Measurements from ENCODE around the gene QSOX1.

The QSOX1 gene

GRCh38 chr1:180136331-180136967, 18.2 kb upstream of the QSOX1 start:
- H3K4me3 Mint-ChIP-seq: no peak overlapping the region
- H3K27ac Mint-ChIP-seq: no peak overlapping the region

GRCh38 chr1:180136968-180137356, 17.7 kb upstream of the QSOX1 start:
- Mint-ChIP-seq H3K27me3 (peaks cover 25% of the 10 kb centered on the region), H3K4me1 (ENCODE audit: low read depth) (no peaks in the 10 kb centered on the region), H3K4me3 (no peak overlapping the region), H3K9me3 (peaks cover 13% of the 10 kb centered on the region), H3K36me3 (ENCODE audit: low read depth) (no peaks in the 10 kb centered on the region), H3K27ac (no peak overlapping the region)
- DNase-seq: no peak

More at GRCh38 chr1:180136331-180136967, 18.2 kb upstream of the QSOX1 start:
- Mint-ChIP-seq H3K4me1 (ENCODE audit: low read depth) (peaks cover 5% of the 10 kb centered on the region), H3K27me3 (peaks cover 30% of the 10 kb centered on the region), H3K36me3 (ENCODE audit: low read depth) (no peaks in the 10 kb centered on the region), H3K9me3 (peaks cover 13% of the 10 kb centered on the region)
- DNase-seq: no peak

- Mint-ChIP-seq H3K27ac (no peak overlapping the region), H3K36me3 (ENCODE audit: low read depth) (no peaks in the 10 kb centered on the region)
- no peak for DNase-seq
Observed at GRCh38 chr1:180137776-180138175, 16.9 kb upstream of the QSOX1 start.

GRCh38 chr1:180141381-180141934, 13.2 kb upstream of the QSOX1 start:
- H3K27me3 Mint-ChIP-seq: peaks cover 9% of the 10 kb centered on the region
- H3K36me3 Mint-ChIP-seq (ENCODE audit: low read depth): no peaks in the 10 kb centered on the region

More at GRCh38 chr1:180137776-180138175, 16.9 kb upstream of the QSOX1 start:
- H3K4me1 Mint-ChIP-seq (ENCODE audit: low read depth): no peaks in the 10 kb centered on the region
- H3K27me3 Mint-ChIP-seq: peaks cover 20% of the 10 kb centered on the region
- peaks cover 13% of the 10 kb centered on the region for H3K9me3 Mint-ChIP-seq
- no peak overlapping the region for H3K4me3 Mint-ChIP-seq

GRCh38 chr1:180143359-180143758, 11.3 kb upstream of the QSOX1 start:
- Mint-ChIP-seq H3K4me3 (no peak overlapping the region), H3K27me3 (no peaks in the 10 kb centered on the region), H3K9me3 (no peaks in the 10 kb centered on the region), H3K27ac (no peak overlapping the region), H3K36me3 (ENCODE audit: low read depth) (no peaks in the 10 kb centered on the region), H3K4me1 (ENCODE audit: low read depth) (no peaks in the 10 kb centered on the region)
- DNase-seq: no peak

More at GRCh38 chr1:180141381-180141934, 13.2 kb upstream of the QSOX1 start:
- Mint-ChIP-seq H3K4me1 (ENCODE audit: low read depth) (no peaks in the 10 kb centered on the region), H3K4me3 (no peak overlapping the region), H3K27ac (no peak overlapping the region), H3K9me3 (peaks cover 7% of the 10 kb centered on the region)
- no peak for DNase-seq

- no peaks in the 10 kb centered on the region for H3K36me3 Mint-ChIP-seq (ENCODE audit: low read depth)
- H3K4me3 Mint-ChIP-seq: no peak overlapping the region
- no peaks in the 10 kb centered on the region for H3K4me1 Mint-ChIP-seq (ENCODE audit: low read depth)
- no peak overlapping the region for H3K27ac Mint-ChIP-seq
- H3K9me3 Mint-ChIP-seq: no peaks in the 10 kb centered on the region
- H3K27me3 Mint-ChIP-seq: no peaks in the 10 kb centered on the region
- DNase-seq: no peak
Observed at GRCh38 chr1:180144659-180145357, 9.9 kb upstream of the QSOX1 start.

GRCh38 chr1:180145446-180145845, 9.2 kb upstream of the QSOX1 start:
- H3K36me3 Mint-ChIP-seq (ENCODE audit: low read depth): no peaks in the 10 kb centered on the region
- H3K4me1 Mint-ChIP-seq (ENCODE audit: low read depth): no peaks in the 10 kb centered on the region
- no peak overlapping the region for H3K4me3 Mint-ChIP-seq
- no peaks in the 10 kb centered on the region for H3K27me3 Mint-ChIP-seq
- H3K27ac Mint-ChIP-seq: no peak overlapping the region
- no peak for DNase-seq
- H3K9me3 Mint-ChIP-seq: no peaks in the 10 kb centered on the region

GRCh38 chr1:180150982-180151381, 3.7 kb upstream of the QSOX1 start:
- no peak for DNase-seq
- Mint-ChIP-seq H3K4me1 (ENCODE audit: low read depth) (peaks cover 14% of the 10 kb centered on the region), H3K27me3 (no peaks in the 10 kb centered on the region), H3K4me3 (no peak overlapping the region), H3K9me3 (no peaks in the 10 kb centered on the region), H3K36me3 (ENCODE audit: low read depth) (peaks cover 2% of the 10 kb centered on the region), H3K27ac (no peak overlapping the region)

- Mint-ChIP-seq H3K27ac (no peak overlapping the region), H3K4me1 (ENCODE audit: low read depth) (peaks cover 19% of the 10 kb centered on the region)
Observed at GRCh38 chr1:180151508-180151907, 3.2 kb upstream of the QSOX1 start.

GRCh38 chr1:180152588-180152987, 2.1 kb upstream of the QSOX1 start:
- no peak overlapping the region for H3K27ac Mint-ChIP-seq
- no peak for DNase-seq
- H3K4me3 Mint-ChIP-seq: no peak overlapping the region
- H3K9me3 Mint-ChIP-seq: no peaks in the 10 kb centered on the region
- H3K27me3 Mint-ChIP-seq: no peaks in the 10 kb centered on the region
- H3K4me1 Mint-ChIP-seq (ENCODE audit: low read depth): peaks cover 28% of the 10 kb centered on the region
- H3K36me3 Mint-ChIP-seq (ENCODE audit: low read depth): peaks cover 2% of the 10 kb centered on the region

More at GRCh38 chr1:180151508-180151907, 3.2 kb upstream of the QSOX1 start:
- Mint-ChIP-seq H3K36me3 (ENCODE audit: low read depth) (peaks cover 2% of the 10 kb centered on the region), H3K4me3 (no peak overlapping the region), H3K9me3 (no peaks in the 10 kb centered on the region), H3K27me3 (no peaks in the 10 kb centered on the region)
- DNase-seq: no peak

GRCh38 chr1:180153032-180153431, 1.6 kb upstream of the QSOX1 start:
- H3K4me1 Mint-ChIP-seq (ENCODE audit: low read depth): peaks cover 29% of the 10 kb centered on the region
- no peak overlapping the region for H3K27ac Mint-ChIP-seq
- DNase-seq: no peak
- H3K36me3 Mint-ChIP-seq (ENCODE audit: low read depth): peaks cover 2% of the 10 kb centered on the region
- peak overlapping the region; percentile 90 for H3K4me3 Mint-ChIP-seq
- no peaks in the 10 kb centered on the region for H3K27me3 Mint-ChIP-seq
- H3K9me3 Mint-ChIP-seq: no peaks in the 10 kb centered on the region

GRCh38 chr1:180154003-180154324, 705 bp upstream of the QSOX1 start:
- peak overlapping the region; percentile 90 for H3K4me3 Mint-ChIP-seq
- DNase-seq: no peak
- peaks cover 32% of the 10 kb centered on the region for H3K4me1 Mint-ChIP-seq (ENCODE audit: low read depth)
- peak overlapping the region; percentile 90 for H3K27ac Mint-ChIP-seq
- H3K27me3 Mint-ChIP-seq: no peaks in the 10 kb centered on the region
- H3K9me3 Mint-ChIP-seq: no peaks in the 10 kb centered on the region
- H3K36me3 Mint-ChIP-seq (ENCODE audit: low read depth): peaks cover 2% of the 10 kb centered on the region

GRCh38 chr1:180155182-180155682, 563 bp downstream of the QSOX1 start:
- Mint-ChIP-seq H3K27me3 (no peaks in the 10 kb centered on the region), H3K9me3 (no peaks in the 10 kb centered on the region)
- no peak for DNase-seq

GRCh38 chr1:180156201-180156600, 1.5 kb downstream of the QSOX1 start:
- peaks cover 2% of the 10 kb centered on the region for H3K36me3 Mint-ChIP-seq (ENCODE audit: low read depth)
- H3K4me1 Mint-ChIP-seq (ENCODE audit: low read depth): peaks cover 35% of the 10 kb centered on the region
- H3K4me3 Mint-ChIP-seq: peak overlapping the region; percentile 87
- H3K9me3 Mint-ChIP-seq: no peaks in the 10 kb centered on the region
- no peak for DNase-seq
- no peaks in the 10 kb centered on the region for H3K27me3 Mint-ChIP-seq
- H3K27ac Mint-ChIP-seq: no peak overlapping the region

More at GRCh38 chr1:180155182-180155682, 563 bp downstream of the QSOX1 start:
- Mint-ChIP-seq H3K4me3 (peak overlapping the region; percentile 87), H3K27ac (peak overlapping the region; percentile 91), H3K4me1 (ENCODE audit: low read depth) (peaks cover 35% of the 10 kb centered on the region), H3K36me3 (ENCODE audit: low read depth) (peaks cover 2% of the 10 kb centered on the region)

- H3K4me1 Mint-ChIP-seq (ENCODE audit: low read depth): peaks cover 35% of the 10 kb centered on the region
- H3K9me3 Mint-ChIP-seq: no peaks in the 10 kb centered on the region
- H3K4me3 Mint-ChIP-seq: peak overlapping the region; percentile 87
- H3K36me3 Mint-ChIP-seq (ENCODE audit: low read depth): peaks cover 2% of the 10 kb centered on the region
- no peaks in the 10 kb centered on the region for H3K27me3 Mint-ChIP-seq
- DNase-seq: no peak
- peak overlapping the region; percentile 4 for H3K27ac Mint-ChIP-seq
Observed at GRCh38 chr1:180156631-180157091, 2.0 kb downstream of the QSOX1 start.

All from activated T-cell treated with anti-CD3 and anti-CD28 coated beads, Interleukin-2, amount 50 U/mL, for 24 hours (primary cell).